Nephron (organoid): Measurements from ENCODE around the gene TFG.

ENCODE experiments used
- H3K27ac Mint-ChIP-seq, 3 experiments: 2 replicates each; pipeline ENCODE4 v1.8.0; 2020; ENCODE audit warnings: mixed read lengths in 3 of 3, mild to moderate bottlenecking in 2 of 3, moderate library complexity in 1 of 3
- H3K27me3 Mint-ChIP-seq: 2 replicates; pipeline ENCODE4 v1.8.0; 2021; ENCODE audit warnings: low read depth, mild to moderate bottlenecking, moderate library complexity, mixed read lengths
- H3K36me3 Mint-ChIP-seq: 2 replicates; pipeline ENCODE4 v1.8.0; 2020; ENCODE audit warnings: low read depth, mixed read lengths
- H3K4me1 Mint-ChIP-seq: 2 replicates; pipeline ENCODE4 v1.8.0; 2020; ENCODE audit warnings: mixed read lengths
- H3K4me3 Mint-ChIP-seq, 3 experiments: 2 replicates each; pipeline ENCODE4 v1.8.0; 2020; ENCODE audit warnings: mild to moderate bottlenecking in 3 of 3, mixed read lengths in 3 of 3, moderate library complexity in 2 of 3
- H3K9me3 Mint-ChIP-seq: 2 replicates; pipeline ENCODE4 v1.8.0; 2020; ENCODE audit warnings: mixed read lengths
- CTCF ChIP-seq, 3 experiments: fragments of 200-600 bp; sonication (generic); IDR thresholded peaks; one replicate each; pipeline ENCODE4 v1.5.0; 2021; ENCODE audit warnings: antibody characterized with exemption in 3 of 3; ENCODE audit not compliant: unreplicated experiment in 3 of 3

Gene TFG

GRCh38 chr3:100743535-100743934, 34.2 kb downstream of the TFG start:
- no peak overlapping the region for H3K27ac Mint-ChIP-seq
- peaks cover 5% of the 10 kb centered on the region for H3K4me1 Mint-ChIP-seq
- H3K27me3 Mint-ChIP-seq = no peaks in the 10 kb centered on the region
- no peak overlapping the region for H3K4me3 Mint-ChIP-seq
- no peak for TF ChIP-seq CTCF (IDR thresholded peaks at IDR 0.05; ENCODE audit: unreplicated experiment in 3 of 3)
- no peaks in the 10 kb centered on the region for H3K9me3 Mint-ChIP-seq
- H3K36me3 Mint-ChIP-seq = peaks cover 62% of the 10 kb centered on the region

GRCh38 chr3:100744671-100745070, 35.4 kb downstream of the TFG start:
- Mint-ChIP-seq H3K36me3 (peaks cover 65% of the 10 kb centered on the region), H3K9me3 (no peaks in the 10 kb centered on the region), H3K27me3 (no peaks in the 10 kb centered on the region), H3K27ac (no peak overlapping the region), H3K4me1 (peaks cover 5% of the 10 kb centered on the region), H3K4me3 (no peak overlapping the region)
- no peak for TF ChIP-seq CTCF (IDR thresholded peaks at IDR 0.05; ENCODE audit: unreplicated experiment in 3 of 3)

- Mint-ChIP-seq H3K4me1 (peaks cover 5% of the 10 kb centered on the region), H3K4me3 (no peak overlapping the region), H3K27me3 (no peaks in the 10 kb centered on the region), H3K36me3 (peaks cover 64% of the 10 kb centered on the region), H3K9me3 (no peaks in the 10 kb centered on the region), H3K27ac (no peak overlapping the region)
- TF ChIP-seq CTCF (IDR thresholded peaks at IDR 0.05; ENCODE audit: unreplicated experiment in 3 of 3) = no peak
Measured at GRCh38 chr3:100745617-100746016, 36.3 kb downstream of the TFG start.

GRCh38 chr3:100746092-100746491, 36.8 kb downstream of the TFG start:
- no peaks in the 10 kb centered on the region for H3K27me3 Mint-ChIP-seq
- H3K4me3 Mint-ChIP-seq = no peak overlapping the region
- H3K9me3 Mint-ChIP-seq = no peaks in the 10 kb centered on the region
- peaks cover 5% of the 10 kb centered on the region for H3K4me1 Mint-ChIP-seq
- TF ChIP-seq CTCF (IDR thresholded peaks at IDR 0.05; ENCODE audit: unreplicated experiment in 3 of 3) = no peak
- peak overlapping the region in 1 of 3 experiments; percentile 7 for H3K27ac Mint-ChIP-seq
- peaks cover 66% of the 10 kb centered on the region for H3K36me3 Mint-ChIP-seq

GRCh38 chr3:100748220-100748619, 38.9 kb downstream of the TFG start:
- no peaks in the 10 kb centered on the region for H3K27me3 Mint-ChIP-seq
- H3K4me3 Mint-ChIP-seq = no peak overlapping the region
- TF ChIP-seq CTCF (IDR thresholded peaks at IDR 0.05; ENCODE audit: unreplicated experiment in 3 of 3) = no peak
- H3K36me3 Mint-ChIP-seq = peaks cover 60% of the 10 kb centered on the region
- H3K27ac Mint-ChIP-seq = no peak overlapping the region
- H3K9me3 Mint-ChIP-seq = no peaks in the 10 kb centered on the region
- H3K4me1 Mint-ChIP-seq = peaks cover 5% of the 10 kb centered on the region

GRCh38 chr3:100748967-100749366, 39.7 kb downstream of the TFG start:
- Mint-ChIP-seq H3K27me3 (no peaks in the 10 kb centered on the region), H3K4me3 (no peak overlapping the region), H3K4me1 (peaks cover 11% of the 10 kb centered on the region), H3K9me3 (no peaks in the 10 kb centered on the region), H3K27ac (no peak overlapping the region), H3K36me3 (peaks cover 61% of the 10 kb centered on the region)
- no peak for TF ChIP-seq CTCF (IDR thresholded peaks at IDR 0.05; ENCODE audit: unreplicated experiment in 3 of 3)
